GM21423 (cell line): ENCODE measurements around the gene PACS1.

Experiments used
- ATAC-seq: cut with Tn5 transposase; IDR thresholded peaks from one replicate; pipeline ENCODE4 v1.9.1; 2021; ENCODE audit warnings: mild to moderate bottlenecking, moderate library complexity; ENCODE audit not compliant: unreplicated experiment

The PACS1 gene

DNA sequence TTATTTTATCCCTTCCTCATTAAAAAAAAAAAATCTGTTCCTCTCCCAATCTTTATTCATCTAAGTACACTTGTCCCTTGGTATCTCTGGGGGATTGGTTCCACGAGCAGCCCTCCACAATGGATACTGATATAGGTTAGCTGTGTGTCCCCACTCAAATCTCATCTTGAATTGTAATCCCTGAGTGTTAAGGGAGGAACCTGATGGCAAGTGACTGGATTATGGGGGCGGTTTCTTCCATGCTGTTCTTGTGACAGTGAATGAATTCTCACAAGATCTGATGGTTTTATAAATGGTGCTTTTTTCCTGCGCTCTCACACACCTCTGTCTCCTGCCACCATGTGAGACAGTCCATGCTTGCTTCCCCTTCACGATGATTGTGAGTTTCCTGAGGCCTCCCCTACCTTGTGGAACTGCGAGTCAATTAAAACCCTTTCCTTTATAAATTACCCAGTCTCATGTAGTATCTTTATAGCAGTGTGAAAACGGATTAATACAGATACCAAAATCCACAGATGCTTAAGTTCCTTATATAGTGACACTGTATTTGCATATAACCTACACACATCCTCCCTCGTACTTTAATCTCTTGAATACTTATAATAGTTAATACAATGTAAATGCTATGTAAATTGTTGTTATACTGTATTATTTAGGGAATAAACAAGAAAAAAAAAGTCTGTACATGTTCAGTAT is 62.0 kb downstream of the PACS1 start:
- no peak for ATAC-seq

DNA sequence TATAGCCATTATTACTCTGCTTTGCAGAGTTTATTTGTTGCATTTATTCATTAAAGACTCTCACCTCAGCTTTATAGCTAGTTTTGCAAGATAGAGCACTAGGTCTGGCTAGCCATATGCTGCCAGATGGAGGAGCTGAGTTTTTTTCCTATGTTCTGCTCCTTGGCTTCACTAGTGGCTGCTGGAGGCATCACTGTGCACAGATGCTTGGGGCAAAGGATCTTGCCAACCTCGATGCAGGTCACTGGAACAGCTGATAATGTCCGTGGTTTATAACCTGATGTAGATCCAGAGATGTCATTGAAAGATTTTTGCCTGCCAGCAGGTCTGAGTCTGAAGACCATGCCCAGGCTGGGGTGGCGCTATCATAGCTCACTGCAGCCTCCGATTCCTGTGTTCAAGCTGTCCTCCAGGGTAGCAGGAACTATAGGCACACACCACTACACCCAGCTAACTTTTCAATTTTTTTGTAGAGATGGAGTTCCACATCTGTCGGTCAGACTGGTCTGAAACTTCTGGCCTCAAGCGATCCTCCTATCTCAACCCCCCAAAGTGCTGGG is 63.2 kb downstream of the PACS1 start:
- no peak for ATAC-seq

DNA sequence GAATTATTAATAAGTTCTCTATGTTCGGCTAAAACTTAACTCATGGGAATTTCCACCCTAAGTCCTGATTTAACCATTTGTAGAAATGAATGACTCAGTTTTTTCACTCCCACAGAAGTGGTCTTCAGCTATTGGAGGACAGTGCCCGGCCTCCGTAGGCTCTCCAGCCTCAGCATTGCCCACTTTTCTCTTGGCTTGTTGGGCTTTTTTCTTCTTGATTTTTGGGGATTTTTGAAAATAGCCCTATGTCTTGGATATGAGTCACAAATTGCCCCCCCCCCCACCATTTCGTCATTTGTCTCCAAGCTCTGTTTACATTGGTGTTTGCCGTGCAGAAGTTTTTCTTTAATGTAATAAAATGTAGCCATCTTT is 66.7 kb downstream of the PACS1 start:
- no peak for ATAC-seq

DNA sequence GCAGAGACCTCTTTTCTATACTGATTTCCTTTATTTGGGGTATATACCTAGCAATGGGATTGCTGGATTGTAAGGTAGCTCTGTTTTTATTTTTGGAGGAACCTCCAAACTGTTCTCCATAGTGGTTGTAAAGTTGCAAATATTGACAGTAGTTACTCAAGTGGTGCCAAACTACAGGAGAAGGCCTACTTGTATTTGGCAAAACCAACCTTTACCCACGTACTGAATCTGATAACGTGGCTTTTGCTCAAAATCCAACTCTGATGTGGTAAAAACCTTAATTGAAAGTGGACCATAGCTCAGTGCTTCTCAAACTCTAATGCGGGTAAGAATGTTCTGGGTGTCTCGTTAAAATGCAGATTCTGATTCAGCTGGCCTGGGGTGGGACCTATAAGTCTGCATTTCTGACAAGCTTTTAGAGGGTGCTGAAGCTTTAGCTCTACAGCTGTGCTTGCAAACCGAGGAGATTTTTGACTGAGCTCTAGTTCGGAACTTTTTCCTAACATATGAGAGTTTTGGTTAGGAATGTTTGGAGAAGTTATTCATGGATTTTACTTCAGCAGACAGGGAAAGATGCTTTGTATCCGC is 69.8 kb downstream of the PACS1 start:
- ATAC-seq, result no peak

DNA sequence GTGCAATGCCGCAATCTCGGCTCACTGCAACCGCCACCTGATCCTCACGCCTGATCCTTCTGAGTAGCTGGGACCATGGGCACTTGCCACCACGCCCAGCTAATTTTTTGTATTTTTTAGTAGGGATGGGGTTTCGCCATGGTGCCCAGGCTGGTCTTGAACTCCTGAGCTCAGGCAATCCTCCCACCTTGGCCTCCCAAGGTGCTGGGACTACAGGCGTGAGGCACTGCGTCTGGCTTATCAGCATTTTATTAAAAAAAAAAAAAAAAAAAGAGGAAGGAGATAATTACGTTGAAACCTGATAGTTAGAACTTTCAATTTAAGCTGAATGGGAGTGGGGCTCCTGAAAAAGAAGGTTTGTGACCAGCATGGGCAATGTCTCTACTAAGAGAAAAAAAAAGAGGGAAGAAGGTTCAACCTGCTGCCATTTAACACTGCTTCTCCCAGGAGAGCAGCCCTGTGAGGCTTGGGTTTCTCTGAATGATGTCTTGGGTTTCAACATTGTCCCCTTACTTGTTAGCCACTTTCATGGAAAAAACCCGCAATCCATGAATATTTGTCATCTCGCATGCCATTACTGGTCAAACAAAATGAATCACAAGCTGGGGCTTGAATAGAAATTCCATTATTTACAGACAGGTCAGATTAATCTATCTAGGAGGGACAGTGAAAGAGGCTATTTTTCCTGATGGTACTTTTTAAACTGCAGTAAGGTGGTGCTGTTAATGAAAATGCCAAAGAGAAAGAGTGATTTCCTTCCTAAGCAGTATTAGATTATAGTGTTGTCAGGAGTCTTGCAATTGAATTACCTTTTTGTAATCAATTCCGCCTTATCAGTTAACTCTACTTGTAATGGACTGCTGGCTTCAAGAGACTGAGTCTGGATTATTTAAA is 72.5 kb downstream of the PACS1 start:
- no peak for ATAC-seq

DNA sequence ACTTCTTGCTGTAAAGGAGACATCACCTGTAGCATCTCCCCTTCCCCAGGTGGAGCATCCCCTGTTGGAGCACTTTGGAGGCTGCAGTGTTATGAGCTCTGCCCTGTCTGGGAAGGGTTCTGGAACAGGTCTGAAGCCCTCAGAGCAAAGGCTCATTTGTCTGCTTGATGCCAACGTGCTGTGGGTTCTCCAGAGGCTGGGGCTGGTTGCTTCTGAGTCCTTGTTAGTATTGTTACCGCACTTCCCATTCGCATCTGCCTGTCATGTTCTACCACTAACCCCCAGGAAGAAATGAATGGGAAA is 73.1 kb downstream of the PACS1 start:
- no peak for ATAC-seq

DNA sequence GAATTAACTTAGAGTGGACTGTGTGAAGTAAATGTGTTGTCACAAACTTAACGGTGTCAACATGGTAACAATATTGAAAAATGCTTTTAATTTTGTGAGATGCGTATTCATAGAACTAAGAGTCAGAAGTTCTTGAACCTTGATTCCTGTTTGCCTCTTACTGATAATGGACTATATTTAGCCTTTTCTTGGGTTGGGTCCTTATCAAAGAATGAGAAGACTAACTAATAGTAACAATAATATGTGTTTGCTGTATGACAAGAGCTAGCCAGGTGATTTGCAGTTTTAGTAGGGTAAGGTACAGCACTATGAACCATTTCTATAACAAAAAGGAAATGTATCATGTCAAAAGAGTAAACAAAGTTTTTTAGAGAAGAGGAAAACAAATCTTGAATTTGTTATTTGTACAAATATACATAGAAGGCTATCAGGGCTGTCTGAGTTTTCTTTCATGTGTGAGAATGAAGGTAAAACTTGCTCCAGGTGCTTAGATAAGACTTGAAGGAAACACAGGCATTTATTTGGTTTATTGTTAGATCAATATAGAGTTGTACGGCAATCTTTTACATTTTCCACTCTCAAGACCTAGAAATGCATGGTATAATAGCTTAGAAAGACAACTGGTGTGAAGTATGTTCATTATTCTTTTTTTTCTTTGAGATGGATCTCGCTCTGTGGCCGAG is 74.1 kb downstream of the PACS1 start:
- ATAC-seq, result no peak

DNA sequence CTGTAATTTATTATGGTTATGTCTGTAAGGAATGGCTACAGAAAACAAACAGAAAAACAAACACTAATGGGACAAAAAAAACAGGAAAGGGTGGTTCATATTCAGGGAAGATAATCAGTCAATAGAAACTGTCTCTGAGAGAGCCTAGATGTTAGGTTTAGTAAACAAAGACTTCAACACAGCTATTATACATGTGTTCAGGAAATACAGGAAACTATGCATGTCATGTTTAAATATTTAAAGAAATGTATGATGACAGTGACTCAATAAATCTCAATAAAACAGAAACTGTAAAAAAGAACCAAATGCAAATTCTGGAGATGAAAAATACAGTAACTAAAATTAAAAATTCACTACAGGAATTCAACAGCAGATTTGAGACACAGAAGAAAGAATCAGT is 76.0 kb downstream of the PACS1 start:
- no peak for ATAC-seq

DNA sequence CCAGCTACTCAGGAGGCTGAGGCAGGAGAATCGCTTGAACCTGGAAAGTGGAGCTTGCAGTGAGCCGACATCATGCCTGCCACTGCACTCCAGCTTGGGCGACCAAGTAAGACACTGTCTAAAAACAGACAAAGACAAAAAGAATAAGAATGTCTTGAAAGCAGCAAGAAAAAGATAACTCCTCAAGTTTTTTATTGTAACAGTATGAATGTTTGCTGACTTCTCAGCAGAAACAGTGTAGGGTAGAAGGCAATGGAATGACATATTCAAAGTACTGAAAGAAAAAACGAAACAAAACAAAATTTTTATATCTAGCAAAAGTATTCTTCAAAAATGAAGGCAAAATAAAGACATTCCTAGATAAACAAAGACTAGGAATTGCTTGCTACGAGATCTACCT is 76.9 kb downstream of the PACS1 start:
- no peak for ATAC-seq

DNA sequence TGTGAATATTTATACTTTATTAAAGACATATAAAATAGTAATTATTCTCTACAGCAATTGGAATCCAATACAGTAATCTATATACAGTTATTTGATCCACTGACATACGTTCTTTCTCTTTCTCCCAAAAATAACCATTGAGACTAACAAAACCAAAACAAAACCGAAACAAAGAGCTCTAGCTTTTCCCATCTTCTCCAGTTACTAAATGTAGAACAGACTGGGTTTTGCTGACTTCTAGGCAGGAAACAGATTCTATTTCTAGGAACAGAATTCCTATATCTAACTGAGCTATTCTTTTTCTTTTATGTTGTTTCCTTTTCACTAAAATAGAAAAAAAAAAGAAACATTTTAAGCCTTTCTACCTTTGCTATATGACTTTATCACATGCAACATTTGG is 80.1 kb downstream of the PACS1 start:
- ATAC-seq, result no peak

DNA sequence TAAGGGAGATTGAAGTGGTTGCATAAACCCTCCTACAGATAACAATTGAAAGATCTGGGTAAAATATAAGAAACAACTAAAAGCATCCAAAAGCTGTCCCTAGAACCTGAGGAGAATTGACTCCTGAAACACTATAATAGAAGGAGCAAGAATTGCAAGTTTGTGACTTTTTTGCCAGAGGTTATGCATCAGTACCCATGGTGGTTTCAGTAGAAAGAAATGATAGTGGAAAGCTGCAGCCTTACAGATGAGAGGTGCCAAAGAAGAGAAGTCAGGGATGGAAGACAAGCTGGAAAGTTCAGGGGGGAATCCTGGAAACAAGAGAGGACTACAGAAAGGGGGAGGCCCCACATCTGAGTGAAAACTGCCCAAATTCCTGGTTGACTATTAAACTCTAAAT is 80.7 kb downstream of the PACS1 start:
- no peak for ATAC-seq

DNA sequence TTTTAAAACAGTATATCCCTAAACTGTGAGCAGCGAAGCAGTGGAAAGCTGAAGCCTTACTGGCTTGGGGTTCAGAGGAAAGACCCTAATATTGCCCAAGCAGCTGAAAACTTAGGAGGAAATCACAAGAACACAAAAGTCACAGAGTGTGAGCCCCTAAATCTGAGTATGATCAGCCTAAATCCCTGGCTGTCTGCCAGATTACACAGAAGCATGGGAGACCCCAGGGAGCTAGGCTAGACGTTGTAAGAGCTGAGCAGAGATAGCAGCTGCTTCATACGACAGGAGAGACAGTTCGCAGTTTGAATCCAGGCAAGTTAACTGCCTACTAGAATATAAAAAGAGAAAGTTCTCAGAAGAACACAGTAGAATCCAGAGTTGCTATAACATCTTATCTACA is 81.2 kb downstream of the PACS1 start:
- no peak for ATAC-seq

DNA sequence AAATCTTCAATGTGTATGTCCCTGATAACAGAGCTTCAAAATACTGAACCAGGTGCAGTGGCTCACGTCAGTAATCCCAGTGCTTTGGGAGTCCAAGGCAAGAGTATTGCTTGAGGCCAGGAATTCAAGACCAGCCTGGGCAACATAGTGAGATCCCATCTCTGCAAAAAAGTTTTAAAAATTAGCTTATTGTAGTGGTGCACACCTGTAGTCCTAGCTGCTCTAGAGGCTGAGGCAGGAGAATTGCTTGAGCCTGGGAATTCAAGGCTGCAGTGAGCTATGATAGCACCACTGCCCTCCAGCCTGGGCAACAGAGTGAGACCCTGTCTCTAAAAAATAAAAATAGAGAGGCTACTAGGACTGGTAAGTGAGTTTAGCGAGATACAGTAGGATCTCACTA is 84.0 kb downstream of the PACS1 start:
- no peak for ATAC-seq

DNA sequence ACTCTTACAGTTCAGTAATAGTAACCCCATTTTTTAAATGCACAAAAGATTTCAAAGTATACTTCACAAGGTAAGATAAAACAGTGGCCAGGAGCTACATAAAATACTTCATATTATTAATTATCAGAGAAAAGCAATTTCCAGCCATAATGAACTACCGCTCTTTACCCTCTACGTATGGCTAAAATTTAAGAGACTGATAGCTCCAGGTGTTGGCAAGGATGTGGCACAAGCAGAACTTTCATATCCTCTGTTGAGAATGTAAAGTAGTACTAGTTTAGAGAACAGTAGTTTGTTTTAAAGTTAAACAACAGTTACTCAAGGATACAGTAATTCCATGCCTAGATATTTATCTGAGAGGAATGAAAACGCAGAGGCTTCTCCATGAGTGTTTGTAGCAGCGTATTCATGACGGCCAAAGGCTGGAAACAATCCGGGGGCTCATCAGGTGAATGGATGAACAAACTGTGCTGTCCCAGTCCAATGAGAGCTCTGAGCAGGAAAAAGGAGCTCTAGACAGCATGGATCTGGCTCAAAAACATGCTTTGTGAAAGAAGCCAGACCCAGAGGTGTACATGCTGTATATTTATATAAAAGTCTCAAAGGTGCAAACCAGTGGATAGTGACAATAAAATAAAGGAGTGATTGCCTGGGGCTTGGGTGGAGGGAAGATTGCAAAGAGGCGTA is 85.5 kb downstream of the PACS1 start:
- no peak for ATAC-seq

DNA sequence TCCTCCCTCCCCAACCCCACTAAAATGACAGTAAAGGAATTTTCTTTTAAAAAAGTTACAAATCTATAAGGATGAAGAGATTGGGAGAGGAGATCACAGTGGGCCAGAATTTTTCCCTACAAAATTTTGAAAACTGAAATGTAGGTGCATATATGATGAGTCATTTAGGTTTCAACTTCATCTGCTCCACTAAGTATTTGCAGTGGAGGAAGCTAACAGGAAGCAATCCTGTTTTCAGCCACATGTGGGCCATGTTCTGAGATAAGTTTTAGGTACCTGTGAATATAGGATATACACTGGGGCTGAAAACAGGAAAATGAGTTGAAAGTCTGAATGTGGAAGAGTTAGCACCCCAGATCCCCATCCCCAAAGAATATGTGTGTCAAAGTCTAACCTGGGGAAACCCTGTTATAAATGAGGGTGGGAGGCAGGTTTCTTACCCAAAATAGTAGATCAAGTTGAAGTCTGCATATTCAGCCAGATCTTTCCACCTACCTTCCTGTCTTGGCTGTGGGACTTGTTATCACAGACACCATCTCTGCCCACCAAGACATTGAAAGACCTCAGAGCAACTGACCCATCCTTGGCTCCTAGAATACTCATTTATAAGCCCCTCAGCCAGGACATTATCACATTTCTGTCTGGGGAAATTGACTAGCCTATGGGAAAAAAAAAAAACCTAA is 87.3 kb downstream of the PACS1 start:
- no peak for ATAC-seq

DNA sequence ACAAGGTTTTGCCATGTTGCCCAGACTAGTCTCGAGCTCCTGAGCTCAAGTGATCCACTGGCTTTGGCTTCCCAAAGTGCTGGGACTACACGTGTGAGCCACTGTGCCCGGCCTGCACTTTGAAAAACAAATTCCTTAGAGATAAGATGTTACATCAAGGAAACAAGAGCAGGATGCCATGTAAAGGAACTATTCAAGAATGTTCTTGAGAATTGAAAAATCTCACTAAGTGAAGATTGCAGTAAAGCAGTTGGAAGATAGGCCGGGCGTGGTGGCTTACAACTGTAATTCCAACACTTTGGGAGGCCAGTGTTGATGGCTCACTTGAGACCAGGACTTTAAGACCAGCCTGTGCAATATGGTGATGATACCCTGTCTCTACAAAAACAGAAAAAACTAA is 88.1 kb downstream of the PACS1 start:
- ATAC-seq, result no peak

DNA sequence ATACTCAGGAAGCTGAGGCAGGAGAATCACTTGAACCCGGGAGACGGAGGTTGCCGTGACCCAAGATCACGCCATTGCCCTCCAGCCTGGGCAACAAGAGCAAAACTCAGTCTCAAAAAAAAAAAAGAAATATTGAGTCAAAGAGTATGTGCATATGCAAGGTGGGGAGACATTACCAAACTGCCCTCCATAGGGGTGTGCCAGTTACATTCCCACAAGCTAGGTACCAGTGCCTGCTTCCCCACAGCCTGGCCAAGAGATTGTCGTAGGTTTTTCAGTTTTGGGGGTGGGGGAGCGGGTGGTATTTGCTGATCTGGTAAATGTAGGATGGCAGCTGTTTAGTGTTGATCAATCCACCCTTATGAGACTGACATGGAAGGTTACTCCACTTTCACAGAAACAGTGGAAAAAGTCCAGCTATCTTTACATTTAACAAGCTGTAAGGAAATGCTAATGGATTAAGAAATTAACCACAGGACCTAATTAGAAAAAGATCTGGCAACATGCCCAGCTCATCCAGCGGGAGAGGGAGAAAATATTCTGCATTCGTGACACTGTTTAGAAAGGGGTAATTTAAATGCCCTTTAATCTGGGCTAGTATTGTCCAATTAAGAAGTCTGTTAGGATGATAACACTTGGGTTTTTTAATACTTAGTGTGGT is 89.4 kb downstream of the PACS1 start:
- no peak for ATAC-seq

DNA sequence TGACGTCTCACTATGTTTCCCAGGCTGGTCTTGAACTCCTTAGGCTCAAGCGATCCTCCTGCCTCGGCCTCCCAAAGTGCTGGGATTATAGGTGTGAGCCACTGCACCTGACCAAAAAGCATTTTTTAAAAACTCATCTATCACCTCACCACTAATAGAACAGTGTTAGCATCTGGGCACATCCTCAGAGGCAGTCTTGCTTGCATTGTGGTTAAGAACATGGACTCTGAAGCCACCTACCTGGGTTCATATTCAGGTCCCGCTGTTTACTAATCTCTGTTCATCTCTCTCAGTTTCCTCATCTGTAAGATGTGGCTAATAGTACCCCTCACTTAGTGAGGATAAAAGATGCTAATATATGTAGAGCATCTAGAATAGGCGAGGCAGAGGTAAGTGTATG is 90.6 kb downstream of the PACS1 start:
- no peak for ATAC-seq

DNA sequence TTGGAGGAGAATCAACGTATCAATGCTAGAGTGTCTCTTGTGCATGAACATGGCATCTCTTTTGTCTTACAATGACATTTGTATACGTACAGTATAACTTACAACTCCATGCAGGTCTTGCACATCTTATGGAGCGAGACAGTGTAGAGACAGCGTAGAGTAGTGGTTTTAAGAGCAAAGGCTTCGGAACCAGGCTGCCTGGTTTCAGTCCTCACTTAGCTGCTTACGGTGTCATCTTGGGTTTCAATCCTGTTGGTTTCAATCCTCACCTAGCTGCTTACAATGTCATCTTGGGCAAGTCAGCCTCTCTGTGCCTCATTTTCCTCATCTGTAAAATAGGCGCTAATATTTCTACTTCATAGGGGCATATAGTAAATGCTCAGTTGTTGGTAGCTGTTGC is 98.2 kb downstream of the PACS1 start:
- no peak for ATAC-seq

DNA sequence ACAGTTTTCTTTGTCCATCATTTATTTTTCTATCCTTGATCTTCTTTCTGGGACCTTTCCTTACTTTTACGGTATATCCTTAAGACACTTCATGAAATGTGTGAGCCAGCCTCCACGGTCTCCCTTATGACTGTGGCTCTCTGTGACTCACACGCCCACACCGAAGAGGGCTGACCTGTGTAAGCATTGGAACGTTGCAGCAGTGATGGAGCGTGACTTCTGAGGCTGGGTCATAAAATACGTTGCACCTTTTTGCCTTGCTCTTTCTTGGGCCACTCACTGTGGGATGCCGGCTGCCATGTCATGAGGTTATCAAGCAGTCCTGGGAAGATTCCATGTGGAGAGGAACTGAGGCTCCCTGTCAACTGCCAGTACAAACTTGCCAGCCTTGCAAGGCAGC is 102.1 kb downstream of the PACS1 start:
- ATAC-seq, result no peak
